H1 (cell line): ENCODE measurements around the gene SIX4. TPM values are rescaled to one million over a fixed set of nuclear protein-coding genes. Genes with fewer than 3 reads are reported as not detected.
A peak's percentile ranks its signal among the peaks of the same experiment; 100 is the strongest.

ENCODE experiments used
- BCL11A ChIP-seq, 2 experiments: IDR thresholded peaks; one replicate each; pipeline ENCODE4 v1.6.1; 2011; ENCODE audit warnings: low read depth in 2 of 2, low read length in 2 of 2, mild to moderate bottlenecking in 2 of 2
- CHD7 ChIP-seq: fragments of 300-600 bp; sonication (generic); IDR thresholded peaks from 2 replicates; pipeline ENCODE4 v1.7.1; 2012; ENCODE audit warnings: low read length, moderate library complexity, mild to moderate bottlenecking, inconsistent platforms; ENCODE audit not compliant: insufficient replicate concordance
- HDAC2 ChIP-seq, 2 experiments: fragments of 300-600 bp in 1 of 2; sonication (generic) in 1 of 2; IDR thresholded peaks; 2 replicates each; pipeline ENCODE4 v1.6.1; 2011 to 2012; ENCODE audit warnings: low read depth in 2 of 2, low read length in 2 of 2, mild to moderate bottlenecking in 2 of 2, moderate library complexity in 2 of 2, borderline replicate concordance in 1 of 2, inconsistent platforms in 1 of 2
- KDM1A ChIP-seq: fragments of 200-600, 300-600 bp; sonication (generic); IDR thresholded peaks from 2 replicates; pipeline ENCODE4 v1.7.1; 2016; ENCODE audit warnings: mild to moderate bottlenecking, low read length, borderline replicate concordance
- POLR2A ChIP-seq, 2 experiments: IDR thresholded peaks; 1 replicate in 1 of 2; 2 replicates in 1 of 2; pipeline ENCODE4 v1.6.1; 2011; ENCODE audit warnings: low read depth in 2 of 2, low read length in 2 of 2, mild to moderate bottlenecking in 2 of 2; ENCODE audit errors: control extremely low read depth in 1 of 2
- RAD21 ChIP-seq, 2 experiments: IDR thresholded peaks in 1 of 2; conservative IDR thresholded peaks in 1 of 2; 2 replicates each; pipeline ENCODE4 v1.6.1; 2011; ENCODE audit warnings: low read depth in 2 of 2, low read length in 2 of 2, improper control_type of control experiment in 1 of 2, inconsistent platforms in 1 of 2, mild to moderate bottlenecking in 1 of 2, moderate library complexity in 1 of 2
- RFX5 ChIP-seq: IDR thresholded peaks from 2 replicates; pipeline ENCODE4 v1.6.1; 2011; ENCODE audit warnings: low read depth, low read length, improper control_type of control experiment, borderline replicate concordance
- SIX5 ChIP-seq: IDR thresholded peaks from 2 replicates; pipeline ENCODE4 v1.6.1; 2011; ENCODE audit warnings: mild to moderate bottlenecking, low read depth, low read length
- TEAD4 ChIP-seq: IDR thresholded peaks from 2 replicates; pipeline ENCODE4 v1.6.1; 2012; ENCODE audit warnings: low read depth, low read length, inconsistent platforms, mixed read lengths
- YY1 ChIP-seq: IDR thresholded peaks from 2 replicates; pipeline ENCODE4 v1.6.1; 2011; ENCODE audit warnings: low read depth, mild to moderate bottlenecking, low read length
- polyA plus RNA-seq, 7 experiments: library from polyadenylated mRNA; depleted of rRNA in 3 of 7; stranded (reverse) in 5 of 7; unstranded in 2 of 7; fragments of >200 nt in 5 of 7; fragments of 200-250 nt in 2 of 7; gene quantifications; 1 replicate in 5 of 7; 2 replicates in 1 of 7; 4 replicates in 1 of 7; pipeline versions ENCODE4 v1.2.1 to v1.2.3, GENCODE V29; 2011 to 2013; ENCODE audit warnings: missing spikeins in 2 of 7, mixed read lengths in 2 of 7
- total RNA-seq: library from RNA; stranded (reverse); fragmentation: NEBNext Ultra II Directional; extraction: Animal tissue kit (Norgen Biotek cat#: 25700); gene quantifications from 2 replicates; pipeline ENCODE4 v1.2.1, GENCODE V29; 2021

Gene SIX4
- total and polyA plus RNA-seq, 2 of the 8 experiments (the other 6 are each of a cell fraction or from before 2014, with no cell fraction given) = 9.0 to 38.9 TPM

- no peak for TF ChIP-seq CHD7
- TF ChIP-seq RAD21 (IDR thresholded peaks at IDR 0.05 in 1 of 2, conservative IDR thresholded peaks at IDR 0.05 in 1 of 2; ENCODE audit: low read depth in 2 of 2, low read length in 2 of 2) = peak in 1 of 2 experiments; percentile 8; a peak in 2 of 4 replicates
- no peak for TF ChIP-seq SIX5
- TF ChIP-seq BCL11A (IDR thresholded peaks at IDR 0.05; ENCODE audit: low read depth in 2 of 2, low read length in 2 of 2) = no peak
- no peak for TF ChIP-seq RFX5
- no peak for TF ChIP-seq KDM1A
- peak; percentile 22; the same call in 1 of the 2 replicates for TF ChIP-seq YY1
- peak in 1 of 2 experiments; percentile 19; a peak in 1 of 4 replicates for TF ChIP-seq HDAC2 (IDR thresholded peaks at IDR 0.05; ENCODE audit: borderline replicate concordance in 1 of 2, low read depth in 2 of 2, low read length in 2 of 2)
- peak in 1 of 2 experiments; percentile 69; a peak in 1 of 3 replicates for TF ChIP-seq POLR2A (IDR thresholded peaks at IDR 0.05; ENCODE audit: control extremely low read depth in 1 of 2, low read depth in 2 of 2, low read length in 2 of 2)
- 0 out of 2 replicates have a peak, but pooled peaks have one; percentile 13 for TF ChIP-seq TEAD4
Measured at GRCh38 chr14:60723907-60724618, at the start of gene SIX4 (continued).
